ENCODE results near the gene PLAAT5. TPM values are rescaled to one million over a fixed set of nuclear protein-coding genes. Genes with fewer than 3 reads are reported as not detected.
A peak's percentile ranks its signal among the peaks of the same experiment; 100 is the strongest.
"Not testable (repeated sequence)": the region's sequence is repeated elsewhere in the genome, so short reads cannot be mapped to it uniquely, and the experiment has no call there.

Gene PLAAT5
- total and polyA plus RNA-seq, 2 of the 8 experiments (the other 6 are each of a cell fraction or from before 2014, with no cell fraction given), result 16.0 to 18.7 TPM

- not testable (repeated sequence) for H3K23me2 ChIP-seq (ENCODE audit: low read depth, low read length); H4K20me1 ChIP-seq (replicated peaks in 1 of 2; ENCODE audit: control insufficient read depth in 1 of 2, insufficient read depth in 2 of 2, low read length in 2 of 2); H3K23ac ChIP-seq (ENCODE audit: insufficient read length); H3K79me2 ChIP-seq (ENCODE audit: control insufficient read depth in 1 of 2, insufficient read depth in 2 of 2, low read length in 2 of 2); H3K36me3 ChIP-seq (ENCODE audit: control insufficient read depth in 2 of 4, insufficient read depth in 4 of 4, low read length in 3 of 4); H4K8ac ChIP-seq (ENCODE audit: extremely low read depth, insufficient read depth, low read length); H2BK15ac ChIP-seq (ENCODE audit: low read length); H3K14ac ChIP-seq (ENCODE audit: insufficient read length); H3K79me1 ChIP-seq (ENCODE audit: low read depth, low read length); H3K9me3 ChIP-seq (ENCODE audit: insufficient read depth in 2 of 2, low read depth in 1 of 2, low read length in 1 of 2); H2AFZ ChIP-seq (ENCODE audit: low read length); H3K27me3 ChIP-seq (replicated peaks in 1 of 4; ENCODE audit: control insufficient read depth in 3 of 4, extremely low read depth in 1 of 4, insufficient read depth in 3 of 4, low read length in 3 of 4)
- peak overlapping the region; percentile 7 for H3K56ac ChIP-seq (replicated peaks; ENCODE audit: insufficient read length, low read depth, low read length)
- POLR2A ChIA-PET (ENCODE audit: partially characterized antibody), result interaction anchor here (0.6 to 1.9 kb wide), 4 partner anchors 21 to 495 kb away, joined by 3 to 5 read pairs (median 4); no protein-coding TSS in a partner anchor
- H3K4me2 ChIP-seq (ENCODE audit: insufficient read depth in 1 of 2, low read depth in 2 of 2, low read length in 2 of 2), result peak overlapping the region; percentile 37 to 54; a peak in 3 of 4 replicates
- H4K91ac ChIP-seq (replicated peaks; ENCODE audit: insufficient read length, low read length), result peak overlapping the region; percentile 82
- peak overlapping the region; percentile 19 for H2AK5ac ChIP-seq (ENCODE audit: low read depth, low read length)
- peaks cover 16 to 31% (median 30%) of the 10 kb centered on the region in 4 experiments; a peak in 6 of 7 replicates for H3K4me1 ChIP-seq (replicated peaks in 1 of 4; ENCODE audit: control insufficient read depth in 3 of 4, insufficient read depth in 4 of 4, low read length in 3 of 4)
- CTCF ChIA-PET (ENCODE audit: partially characterized antibody), result interaction anchor here (1.0 to 1.7 kb wide), 3 partner anchors 23 to 52 kb away, joined by 3 to 6 read pairs (median 3); no protein-coding TSS in a partner anchor
- H3K4ac ChIP-seq (replicated peaks; ENCODE audit: insufficient read length, low read depth, low read length), result peak overlapping the region; percentile 20
- H3K27ac ChIP-seq (ENCODE audit: low read depth, low read length), result peak overlapping the region; percentile 63
- H2BK20ac ChIP-seq (ENCODE audit: low read length), result peak overlapping the region; percentile 90; the same call in 1 of the 2 replicates
- WGBS, 2 experiments (ENCODE audit: extremely low coverage in 1 of 2, insufficient coverage in 1 of 2, insufficient read length in 1 of 2, insufficient replicate concordance in 2 of 2, low coverage in 1 of 2, low lambda C conversion rate in 2 of 2, missing lambda C conversion rate in 1 of 2), result 37% methylated on average over 4 of the region's 6 CpGs; no CpG with 5 or more reads in 1 of the 2 experiments
- peak; percentile 90 for TF ChIP-seq RXRA (IDR thresholded peaks at IDR 0.05; ENCODE audit: insufficient read depth, low read depth, low read length)
- TF ChIP-seq POLR2AphosphoS5 (IDR thresholded peaks at IDR 0.05; ENCODE audit: low read depth, low read length), result peak; percentile 56
- FAIRE-seq (peak; percentile 84), DNase-seq (ENCODE audit: low read depth in 1 of 2, low spot score in 2 of 2) (peak in 1 of 2 experiments; percentile 57)
- H4K5ac ChIP-seq (ENCODE audit: insufficient read length, low read depth, low read length), result peak overlapping the region; percentile 81
- peak overlapping the region; percentile 80 for H2BK120ac ChIP-seq (replicated peaks; ENCODE audit: low read depth, low read length)
- peak overlapping the region; percentile 9 for H2BK12ac ChIP-seq (ENCODE audit: low read depth, low read length)
- H3K9ac ChIP-seq (replicated peaks in 1 of 4; ENCODE audit: extremely low read depth in 1 of 4, low read depth in 3 of 4, low read length in 3 of 4), result peak overlapping the region in 1 of 4 experiments; percentile 46; a peak in 1 of 7 replicates
- H2BK5ac ChIP-seq (ENCODE audit: low read depth, low read length), result peak overlapping the region; percentile 97; the same call in 1 of the 2 replicates
- H3K18ac ChIP-seq (ENCODE audit: extremely low read depth, low read length), result peak overlapping the region; percentile 84
- peak overlapping the region in 1 of 4 experiments; percentile 33; a peak in 1 of 8 replicates for H3K4me3 ChIP-seq (ENCODE audit: extremely low read depth in 1 of 4, insufficient read depth in 2 of 4, low read depth in 3 of 4, low read length in 4 of 4)
Observed at GRCh38 chr11:63531074-63531792, 40.3 kb upstream of the PLAAT5 start.
